22Rv1 (cell line): ENCODE results near the gene DIP2B.

Source experiments
- ZFX ChIP-seq: fragments of 450-650 bp; IDR thresholded peaks from 2 replicates; pipeline ENCODE4 v1.6.1; 2017; ENCODE audit warnings: antibody characterized with exemption, borderline replicate concordance
- TF ChIP-seq, protein P1 (sequence below): fragments of 450-650 bp; IDR thresholded peaks from 2 replicates; pipeline ENCODE4 v1.5.1; 2017; ENCODE audit warnings: mild to moderate bottlenecking

DNA sequence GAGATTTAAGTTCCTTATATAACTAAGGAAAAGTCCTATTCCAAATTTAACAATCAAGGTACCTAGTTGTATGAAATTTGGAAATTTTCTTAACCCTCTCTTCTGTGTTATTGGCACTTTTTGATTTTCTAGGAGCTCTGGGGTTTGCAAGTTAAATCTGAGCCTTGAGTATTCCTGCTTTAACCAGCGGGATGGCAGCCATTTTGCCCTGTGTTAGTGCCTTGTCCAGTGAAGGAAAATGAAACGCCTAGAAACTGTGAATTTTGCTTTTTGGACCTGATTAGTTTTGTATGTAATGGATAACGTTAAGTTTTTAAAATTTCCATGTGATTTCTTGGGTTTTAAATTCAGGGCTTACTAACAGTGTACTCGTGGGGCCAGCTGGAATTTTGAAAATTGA lies 45.1 kb downstream of the DIP2B start:
- TF ChIP-seq, protein P1, sequence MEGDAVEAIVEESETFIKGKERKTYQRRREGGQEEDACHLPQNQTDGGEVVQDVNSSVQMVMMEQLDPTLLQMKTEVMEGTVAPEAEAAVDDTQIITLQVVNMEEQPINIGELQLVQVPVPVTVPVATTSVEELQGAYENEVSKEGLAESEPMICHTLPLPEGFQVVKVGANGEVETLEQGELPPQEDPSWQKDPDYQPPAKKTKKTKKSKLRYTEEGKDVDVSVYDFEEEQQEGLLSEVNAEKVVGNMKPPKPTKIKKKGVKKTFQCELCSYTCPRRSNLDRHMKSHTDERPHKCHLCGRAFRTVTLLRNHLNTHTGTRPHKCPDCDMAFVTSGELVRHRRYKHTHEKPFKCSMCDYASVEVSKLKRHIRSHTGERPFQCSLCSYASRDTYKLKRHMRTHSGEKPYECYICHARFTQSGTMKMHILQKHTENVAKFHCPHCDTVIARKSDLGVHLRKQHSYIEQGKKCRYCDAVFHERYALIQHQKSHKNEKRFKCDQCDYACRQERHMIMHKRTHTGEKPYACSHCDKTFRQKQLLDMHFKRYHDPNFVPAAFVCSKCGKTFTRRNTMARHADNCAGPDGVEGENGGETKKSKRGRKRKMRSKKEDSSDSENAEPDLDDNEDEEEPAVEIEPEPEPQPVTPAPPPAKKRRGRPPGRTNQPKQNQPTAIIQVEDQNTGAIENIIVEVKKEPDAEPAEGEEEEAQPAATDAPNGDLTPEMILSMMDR, result no peak
- no peak for TF ChIP-seq ZFX
